Activated T-helper 1 cell treated with anti-CD3 and anti-CD28 coated beads, Interleukin-12 subunit alpha, Interleukin-12 subunit beta, Interleukin-2, Interleukin-4 antibody, amounts not matched to agents 30 ng/mL and 10 ng/mL and 1 ng/mL, durations not matched to agents 14 hours and 24 hours and 36 hours (primary cell): Measurements from ENCODE around the gene MAP3K21. TPM values are rescaled to one million over a fixed set of nuclear protein-coding genes. Genes with fewer than 3 reads are reported as not detected.

Source experiments
- DNase-seq: peaks from one replicate; pipeline ENCODE4 v3.0.0; 2021; ENCODE audit warnings: low spot score
- H3K27ac Mint-ChIP-seq: one replicate; pipeline ENCODE4 v1.8.0; 2021; ENCODE audit warnings: mild to moderate bottlenecking, mixed read lengths
- H3K27me3 Mint-ChIP-seq: one replicate; pipeline ENCODE4 v1.8.0; 2022; ENCODE audit warnings: mild to moderate bottlenecking, moderate library complexity, mixed read lengths; ENCODE audit not compliant: insufficient read depth
- H3K36me3 Mint-ChIP-seq: one replicate; pipeline ENCODE4 v1.8.0; 2021; ENCODE audit warnings: low read depth, mixed read lengths
- H3K4me1 Mint-ChIP-seq: one replicate; pipeline ENCODE4 v1.8.0; 2021; ENCODE audit warnings: low read depth, mixed read lengths
- H3K4me3 Mint-ChIP-seq: one replicate; pipeline ENCODE4 v1.8.0; 2021; ENCODE audit warnings: mild to moderate bottlenecking, moderate library complexity, mixed read lengths
- H3K9me3 Mint-ChIP-seq: one replicate; pipeline ENCODE4 v1.8.0; 2021; ENCODE audit warnings: mixed read lengths
- intact Hi-C: fragments of 100-400 bp; cut with micrococcal nuclease; formaldehyde crosslinking; loops from one replicate; pipeline ENCODE4 v1.15.1; 2024
- total RNA-seq: library from RNA; stranded (reverse); gene quantifications from 2 replicates; pipeline ENCODE4 v1.2.3, GENCODE V29; 2022

MAP3K21 gene
- total RNA-seq, 1 donor from 2014 or later, result 2.1 TPM

DNA sequence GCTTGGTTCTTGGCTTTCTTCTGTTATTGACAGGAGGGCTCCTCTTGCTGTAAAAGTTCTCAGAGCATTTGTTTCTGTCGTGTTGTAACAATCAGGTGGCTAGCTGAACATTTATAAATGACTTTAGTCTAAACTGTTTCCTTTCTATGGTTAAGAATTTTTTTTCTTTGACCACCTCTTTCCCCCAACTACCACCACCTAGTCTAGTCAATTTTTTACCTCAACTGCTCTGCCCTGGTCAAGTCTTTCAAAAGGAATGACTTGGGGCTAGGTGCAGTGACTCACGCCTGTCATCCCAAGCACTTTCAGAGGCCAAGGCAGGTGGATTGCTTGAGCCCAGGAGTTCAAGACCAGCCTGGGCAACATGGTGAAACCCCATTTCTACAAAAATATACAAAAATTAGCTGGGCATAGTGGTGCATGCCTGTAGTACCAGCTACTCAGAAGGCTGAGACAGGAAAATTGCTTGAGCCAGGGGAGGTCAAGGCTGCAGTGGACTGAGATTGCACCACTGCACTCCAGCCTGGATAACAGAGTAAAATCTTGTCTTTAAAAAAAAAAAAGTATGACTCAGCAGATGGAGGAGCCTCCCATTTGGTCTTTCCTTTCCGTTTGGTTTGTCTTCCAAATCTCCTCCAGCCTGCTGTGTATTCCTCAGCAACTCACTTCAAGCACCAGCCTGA lies 40.7 kb downstream of the MAP3K21 start:
- intact Hi-C loops, result no loop called here

DNA sequence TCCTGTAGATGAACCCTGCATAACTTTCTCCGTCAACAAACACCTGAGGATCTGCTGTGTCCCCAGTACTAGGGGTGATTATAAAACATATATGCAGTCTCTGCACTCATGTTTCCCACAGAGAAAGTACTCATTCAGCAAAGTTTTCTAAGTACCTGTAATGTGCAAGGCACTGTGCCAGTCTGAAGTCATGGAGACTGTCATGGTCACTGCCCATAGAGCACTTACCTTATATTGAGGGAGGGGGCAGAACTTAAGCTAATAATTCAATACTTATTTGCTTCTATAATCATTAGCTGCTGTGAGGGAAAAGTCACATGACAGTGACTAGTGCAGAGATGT lies 41.2 kb downstream of the MAP3K21 start:
- H3K27ac Mint-ChIP-seq, result no peak overlapping the region
- no peaks in the 10 kb centered on the region for H3K36me3 Mint-ChIP-seq
- H3K9me3 Mint-ChIP-seq, result no peaks in the 10 kb centered on the region
- no peak overlapping the region for H3K4me3 Mint-ChIP-seq
- DNase-seq, result no peak
- no peaks in the 10 kb centered on the region for H3K4me1 Mint-ChIP-seq
- H3K27me3 Mint-ChIP-seq, result no peaks in the 10 kb centered on the region
- intact Hi-C loops, result no loop called here

More for the DNA sequence above, 40.7 kb downstream of the MAP3K21 start:
- H3K4me1 Mint-ChIP-seq, result no peaks in the 10 kb centered on the region
- no peaks in the 10 kb centered on the region for H3K36me3 Mint-ChIP-seq
- H3K4me3 Mint-ChIP-seq, result no peak overlapping the region
- H3K9me3 Mint-ChIP-seq, result no peaks in the 10 kb centered on the region
- H3K27ac Mint-ChIP-seq, result no peak overlapping the region
- no peaks in the 10 kb centered on the region for H3K27me3 Mint-ChIP-seq
- no peak for DNase-seq

DNA sequence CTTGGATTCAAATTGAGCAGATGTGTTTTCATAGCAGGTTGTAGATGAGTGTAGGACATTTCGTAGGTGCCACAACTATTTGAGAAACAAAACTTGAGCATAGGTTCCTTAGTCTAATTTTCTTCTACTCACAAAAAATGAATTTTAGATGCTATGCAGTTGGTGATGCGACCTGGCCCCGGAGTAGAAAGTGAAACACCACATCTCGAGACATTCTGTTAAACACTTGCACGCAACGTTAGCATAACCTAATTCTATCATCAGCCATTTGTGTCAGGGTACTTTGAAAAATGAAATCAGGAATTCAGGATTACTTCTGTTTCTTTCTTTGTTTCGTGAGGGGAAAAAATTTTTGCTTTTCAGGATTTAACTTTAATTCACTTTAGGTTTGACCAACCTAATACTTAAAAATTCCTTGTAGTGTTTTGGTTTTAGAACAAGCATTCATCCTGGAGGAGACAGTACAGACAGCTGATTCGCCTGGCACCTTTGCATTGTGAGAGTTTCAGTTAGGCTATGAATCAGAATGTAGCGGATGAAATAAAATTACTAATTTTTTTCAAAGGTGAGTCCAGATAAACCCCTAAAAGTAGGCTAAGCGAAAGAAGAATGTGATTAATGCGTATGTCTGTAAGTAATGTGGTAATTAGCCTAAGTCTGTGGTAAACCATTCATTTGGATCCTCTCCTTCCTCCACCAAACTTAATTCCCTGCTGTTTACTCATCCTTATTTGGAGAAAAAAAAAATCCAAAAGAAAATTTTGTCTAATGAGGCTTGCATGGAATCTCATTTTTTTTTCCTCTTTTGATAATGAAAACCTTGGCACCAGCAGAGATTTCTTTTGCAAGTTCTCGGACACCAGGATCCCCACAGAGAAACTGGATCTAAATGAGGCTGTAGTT lies 44.9 kb downstream of the MAP3K21 start:
- Mint-ChIP-seq H3K36me3 (no peaks in the 10 kb centered on the region), H3K27ac (no peak overlapping the region), H3K4me3 (no peak overlapping the region), H3K4me1 (no peaks in the 10 kb centered on the region), H3K9me3 (no peaks in the 10 kb centered on the region), H3K27me3 (no peaks in the 10 kb centered on the region)
- intact Hi-C loops, result no loop called here
- no peak for DNase-seq

DNA sequence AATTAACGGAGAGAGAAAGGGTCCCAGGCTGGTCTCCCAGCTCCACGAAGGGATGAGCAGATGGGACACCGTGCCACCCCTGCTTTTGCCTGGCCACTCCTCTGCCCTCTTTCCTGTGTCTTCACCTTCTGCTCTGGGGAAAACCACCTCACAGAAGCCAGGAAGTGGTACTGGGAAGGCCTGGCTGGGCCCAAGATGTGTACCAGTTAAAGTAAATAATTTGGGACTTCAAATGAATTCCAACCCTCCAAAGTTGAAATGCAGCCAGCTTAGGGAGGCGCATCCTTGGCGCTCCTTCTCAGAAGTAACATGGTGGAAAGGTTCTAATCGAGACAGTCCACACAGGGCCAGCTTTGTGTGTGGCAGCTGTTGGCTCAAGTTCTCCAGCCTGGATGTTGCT lies 45.7 kb downstream of the MAP3K21 start:
- no peaks in the 10 kb centered on the region for H3K27me3 Mint-ChIP-seq
- no peak for DNase-seq
- intact Hi-C loops, result no loop called here
- no peaks in the 10 kb centered on the region for H3K9me3 Mint-ChIP-seq
- no peak overlapping the region for H3K4me3 Mint-ChIP-seq
- no peaks in the 10 kb centered on the region for H3K36me3 Mint-ChIP-seq
- H3K27ac Mint-ChIP-seq, result no peak overlapping the region
- H3K4me1 Mint-ChIP-seq, result no peaks in the 10 kb centered on the region

DNA sequence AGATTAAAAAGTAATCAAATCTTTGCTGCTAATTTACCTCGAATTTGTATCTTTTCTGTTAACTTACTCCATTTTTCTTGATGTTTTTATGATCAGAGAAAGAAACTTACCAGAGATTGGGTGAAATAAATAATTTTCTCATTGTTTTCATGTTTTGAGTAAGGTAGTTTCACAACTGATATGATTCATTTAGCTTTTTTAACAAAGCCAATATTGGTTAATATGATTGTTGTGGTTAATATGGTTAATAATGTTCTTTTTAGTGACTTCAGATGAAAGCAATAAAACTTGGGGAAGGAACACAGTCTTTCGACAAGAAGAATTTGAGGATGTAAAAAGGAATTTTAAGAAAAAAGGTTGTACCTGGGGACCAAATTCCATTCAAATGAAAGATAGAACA lies 48.1 kb downstream of the MAP3K21 start:
- intact Hi-C loops, result no loop called here
- Mint-ChIP-seq H3K9me3 (no peaks in the 10 kb centered on the region), H3K4me1 (no peaks in the 10 kb centered on the region), H3K4me3 (no peak overlapping the region), H3K27me3 (peaks cover 5% of the 10 kb centered on the region), H3K27ac (no peak overlapping the region), H3K36me3 (no peaks in the 10 kb centered on the region)
- DNase-seq, result no peak

DNA sequence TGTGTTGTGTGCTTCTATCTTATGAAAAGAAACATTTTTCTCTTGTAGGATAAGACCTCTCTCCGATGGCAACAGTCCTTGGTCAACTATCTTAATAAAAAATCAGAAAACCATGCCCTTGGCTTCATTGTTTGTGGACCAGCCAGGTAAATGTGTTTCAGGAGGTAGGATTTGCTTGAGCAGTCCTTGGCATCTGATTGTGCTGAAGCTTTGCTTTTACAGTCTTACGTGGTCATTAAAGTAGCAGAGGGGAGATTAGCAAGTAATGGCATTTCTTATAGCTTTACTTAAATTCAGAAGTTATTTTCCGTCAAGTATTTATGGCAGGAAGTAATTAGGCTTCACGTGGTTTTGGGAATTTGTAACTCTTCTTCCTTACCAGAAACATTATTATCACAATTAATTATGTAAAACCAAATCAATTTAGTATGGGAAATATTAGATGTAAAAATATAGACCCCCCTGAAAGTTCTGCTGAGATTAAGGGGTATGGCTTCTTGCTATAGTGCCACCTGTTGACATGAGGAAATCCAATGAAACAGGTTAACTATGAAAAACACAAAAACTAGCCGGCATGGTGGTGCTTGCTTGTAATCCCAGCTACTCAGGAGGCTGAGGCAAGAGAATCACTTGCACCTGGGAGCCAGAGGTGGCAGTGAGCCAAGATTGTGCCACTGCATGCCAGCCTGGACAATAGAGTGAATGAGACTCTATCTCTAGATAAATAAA lies 49.0 kb downstream of the MAP3K21 start:
- no peaks in the 10 kb centered on the region for H3K36me3 Mint-ChIP-seq
- no peaks in the 10 kb centered on the region for H3K4me1 Mint-ChIP-seq
- H3K4me3 Mint-ChIP-seq, result no peak overlapping the region
- H3K27ac Mint-ChIP-seq, result no peak overlapping the region
- no peaks in the 10 kb centered on the region for H3K9me3 Mint-ChIP-seq
- DNase-seq, result no peak
- intact Hi-C loops, result no loop called here
- peaks cover 5% of the 10 kb centered on the region for H3K27me3 Mint-ChIP-seq

DNA sequence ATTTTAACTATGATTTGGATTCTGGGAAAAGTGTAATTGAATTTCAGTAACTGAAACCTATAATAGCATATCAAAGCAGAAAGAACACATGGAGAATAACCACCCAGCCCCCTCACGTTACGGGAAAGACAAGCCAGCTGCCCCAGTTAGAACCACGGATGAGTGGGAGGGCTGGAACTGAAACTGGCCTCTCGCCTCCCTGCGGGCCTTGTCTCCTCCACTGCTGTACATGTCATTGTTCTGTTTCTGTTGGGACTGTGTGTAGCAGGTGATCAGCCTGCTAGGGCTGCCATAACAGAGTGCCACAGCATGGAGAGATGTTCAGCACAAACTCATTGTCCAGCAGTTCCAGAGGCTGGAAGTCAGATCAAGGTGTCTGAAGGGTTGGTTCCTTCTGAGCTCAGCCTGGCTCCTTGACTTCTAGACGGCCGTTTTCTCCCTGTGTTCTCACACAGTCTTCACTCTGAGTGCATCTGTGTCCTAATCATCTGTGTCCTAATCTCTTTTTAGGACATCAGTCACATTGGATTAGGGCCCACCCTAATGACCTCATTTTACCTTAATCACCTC lies 52.4 kb downstream of the MAP3K21 start:
- no peaks in the 10 kb centered on the region for H3K36me3 Mint-ChIP-seq

DNA sequence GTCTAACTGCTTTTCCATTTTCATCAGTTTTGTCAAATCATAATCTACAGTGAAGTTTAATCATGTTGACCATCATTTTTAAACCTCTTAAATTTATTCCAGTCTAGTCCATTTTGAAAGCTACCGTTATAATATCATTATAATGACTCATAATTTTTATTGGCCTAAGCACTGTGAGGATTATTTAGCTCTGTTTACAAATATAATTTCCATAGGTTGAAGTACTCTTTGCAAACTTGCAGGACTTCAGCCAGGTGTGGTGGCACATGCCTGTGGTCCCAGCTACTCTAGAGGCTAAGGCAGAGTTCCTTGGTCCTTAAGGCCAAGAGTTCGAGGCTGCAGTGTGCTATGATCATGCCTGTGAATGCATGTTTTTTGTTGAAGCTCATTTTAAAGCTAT lies 54.3 kb downstream of the MAP3K21 start:
- Mint-ChIP-seq H3K4me3 (no peak overlapping the region), H3K4me1 (no peaks in the 10 kb centered on the region), H3K27me3 (peaks cover 5% of the 10 kb centered on the region), H3K9me3 (no peaks in the 10 kb centered on the region), H3K36me3 (no peaks in the 10 kb centered on the region), H3K27ac (no peak overlapping the region)
- intact Hi-C loops, result no loop called here
- DNase-seq, result no peak

More for the DNA sequence above, 52.4 kb downstream of the MAP3K21 start:
- Mint-ChIP-seq H3K4me1 (no peaks in the 10 kb centered on the region), H3K9me3 (no peaks in the 10 kb centered on the region), H3K4me3 (no peak overlapping the region), H3K27ac (no peak overlapping the region), H3K27me3 (peaks cover 5% of the 10 kb centered on the region)
- no peak for DNase-seq
- intact Hi-C loops, result no loop called here

DNA sequence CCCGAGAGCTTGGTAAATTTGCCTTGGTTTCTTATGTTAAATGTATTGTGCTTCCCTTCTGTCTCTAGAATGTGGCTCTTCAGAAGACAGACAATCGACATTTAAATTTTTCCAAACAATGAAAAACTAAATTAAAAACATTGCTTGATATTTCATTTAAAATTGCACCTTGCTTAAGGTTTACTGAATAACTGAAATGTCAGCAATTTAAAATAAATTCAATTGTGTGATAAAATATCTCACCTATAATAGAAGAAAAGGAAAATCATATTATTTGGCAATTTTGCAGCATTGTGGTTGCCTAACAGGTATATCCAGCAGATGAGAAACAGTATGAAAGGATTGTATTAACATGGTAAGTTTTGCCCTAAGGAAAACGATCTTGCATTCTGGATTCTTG lies 56.5 kb downstream of the MAP3K21 start:
- H3K4me3 Mint-ChIP-seq, result no peak overlapping the region
- H3K4me1 Mint-ChIP-seq, result no peaks in the 10 kb centered on the region
- no peaks in the 10 kb centered on the region for H3K36me3 Mint-ChIP-seq
- no peak overlapping the region for H3K27ac Mint-ChIP-seq
- peaks cover 5% of the 10 kb centered on the region for H3K27me3 Mint-ChIP-seq
- intact Hi-C loops, result no loop called here
- H3K9me3 Mint-ChIP-seq, result no peaks in the 10 kb centered on the region
- DNase-seq, result no peak

DNA sequence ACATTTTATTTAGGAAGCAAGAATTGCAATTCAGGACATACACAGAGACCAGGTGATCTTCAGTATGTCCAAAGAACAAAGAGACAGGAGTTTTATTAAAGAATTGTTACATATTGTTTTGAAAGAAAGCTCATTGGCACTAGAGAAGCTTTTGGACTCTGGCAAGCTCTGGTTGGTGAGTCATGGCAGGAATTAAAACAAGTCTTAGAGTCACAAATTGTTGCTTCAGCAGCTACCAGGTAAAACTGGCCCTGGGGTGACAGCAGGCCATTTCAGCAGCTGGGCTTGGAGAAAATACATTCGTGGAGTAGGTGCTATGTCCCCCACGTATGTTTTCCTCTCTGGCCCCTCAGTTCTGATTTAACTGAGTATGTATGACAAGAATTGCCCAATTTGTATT lies 58.8 kb downstream of the MAP3K21 start:
- H3K4me3 Mint-ChIP-seq, result no peak overlapping the region
- no peaks in the 10 kb centered on the region for H3K36me3 Mint-ChIP-seq
- intact Hi-C loops, result no loop called here
- no peak for DNase-seq
- H3K4me1 Mint-ChIP-seq, result no peaks in the 10 kb centered on the region
- no peaks in the 10 kb centered on the region for H3K9me3 Mint-ChIP-seq
- H3K27ac Mint-ChIP-seq, result no peak overlapping the region
- H3K27me3 Mint-ChIP-seq, result peaks cover 4% of the 10 kb centered on the region

DNA sequence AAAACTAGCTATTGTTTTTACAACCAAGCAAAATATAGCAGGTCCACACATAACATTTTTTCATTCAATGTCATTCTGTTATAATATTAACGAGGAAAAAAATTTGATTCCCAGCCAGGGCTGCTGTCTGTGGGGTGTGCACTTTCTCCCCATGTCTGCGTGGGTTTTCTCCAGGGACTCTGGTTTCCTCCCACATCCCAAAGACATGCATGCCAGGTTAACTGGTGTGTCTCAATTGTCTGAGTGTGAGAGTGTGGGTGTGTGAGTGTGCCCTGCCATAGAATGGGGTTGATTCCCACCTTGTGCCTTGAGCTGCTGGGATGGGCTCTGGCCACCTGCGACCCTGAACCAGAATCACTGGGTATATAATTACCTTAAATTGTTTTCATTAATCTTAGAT lies 60.1 kb downstream of the MAP3K21 start:
- H3K9me3 Mint-ChIP-seq, result no peaks in the 10 kb centered on the region
- H3K4me3 Mint-ChIP-seq, result no peak overlapping the region
- DNase-seq, result no peak
- no peaks in the 10 kb centered on the region for H3K4me1 Mint-ChIP-seq
- H3K27ac Mint-ChIP-seq, result no peak overlapping the region
- peaks cover 6% of the 10 kb centered on the region for H3K27me3 Mint-ChIP-seq
- intact Hi-C loops, result no loop called here
- H3K36me3 Mint-ChIP-seq, result no peaks in the 10 kb centered on the region

DNA sequence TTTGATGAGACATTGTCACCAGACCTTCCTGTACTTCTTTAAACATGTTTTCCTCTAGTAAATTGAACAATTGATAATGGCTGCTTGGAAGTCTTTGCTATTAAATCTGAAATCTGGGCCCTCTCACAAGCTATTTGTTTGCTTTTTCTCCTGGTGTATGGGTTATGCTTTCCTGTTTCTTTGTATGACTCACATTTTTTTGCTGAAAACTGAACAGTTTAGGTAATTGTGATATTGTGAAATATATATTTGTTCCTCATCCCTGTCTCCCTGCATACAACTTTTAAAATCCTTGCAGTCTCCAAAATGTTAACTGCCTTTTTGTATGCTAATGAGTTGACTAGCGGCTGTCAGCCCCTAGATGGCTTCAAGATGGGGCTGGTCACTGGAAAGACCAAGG lies 61.6 kb downstream of the MAP3K21 start:
- Mint-ChIP-seq H3K36me3 (no peaks in the 10 kb centered on the region), H3K4me1 (no peaks in the 10 kb centered on the region), H3K27me3 (peaks cover 11% of the 10 kb centered on the region), H3K9me3 (no peaks in the 10 kb centered on the region), H3K27ac (no peak overlapping the region), H3K4me3 (no peak overlapping the region)
- intact Hi-C loops, result no loop called here
- DNase-seq, result no peak

DNA sequence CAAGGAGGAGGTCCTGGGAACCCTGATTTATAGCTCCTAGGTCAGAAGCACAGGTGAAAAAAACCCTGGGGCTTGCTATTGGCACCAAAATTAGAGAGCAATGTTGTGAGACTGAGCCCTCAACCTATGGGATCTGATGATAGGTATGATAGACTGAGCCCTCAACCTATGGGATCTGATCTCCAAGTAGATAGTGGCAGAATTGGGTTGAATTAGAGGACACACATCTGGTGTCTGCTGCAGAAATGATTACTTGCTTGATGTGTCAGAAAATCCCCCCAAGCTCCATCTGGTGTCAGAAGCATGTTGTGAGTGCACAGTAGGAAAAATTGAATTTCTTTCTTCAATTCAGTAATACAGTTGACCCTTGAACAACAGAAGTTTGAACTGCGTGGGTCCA lies 62.4 kb downstream of the MAP3K21 start:
- DNase-seq, result no peak
- no peaks in the 10 kb centered on the region for H3K4me1 Mint-ChIP-seq
- H3K9me3 Mint-ChIP-seq, result no peaks in the 10 kb centered on the region
- no peak overlapping the region for H3K4me3 Mint-ChIP-seq
- intact Hi-C loops, result no loop called here
- H3K27ac Mint-ChIP-seq, result no peak overlapping the region
- H3K36me3 Mint-ChIP-seq, result no peaks in the 10 kb centered on the region
- peaks cover 11% of the 10 kb centered on the region for H3K27me3 Mint-ChIP-seq
